HG03354 (cell line): Measurements from ENCODE around the gene PROB1.
"Not testable (repeated sequence)": the region's sequence is repeated elsewhere in the genome, so short reads cannot be mapped to it uniquely, and the experiment has no call there.

Source experiments
- ATAC-seq: cut with Tn5 transposase; IDR thresholded peaks from one replicate; pipeline ENCODE4 v1.9.1; 2021; ENCODE audit warnings: mild to moderate bottlenecking; ENCODE audit not compliant: unreplicated experiment, poor library complexity, severe bottlenecking

The PROB1 gene

GRCh38 chr5:139414581-139415130 lies 19.8 kb upstream of the PROB1 start:
- ATAC-seq: no peak

DNA sequence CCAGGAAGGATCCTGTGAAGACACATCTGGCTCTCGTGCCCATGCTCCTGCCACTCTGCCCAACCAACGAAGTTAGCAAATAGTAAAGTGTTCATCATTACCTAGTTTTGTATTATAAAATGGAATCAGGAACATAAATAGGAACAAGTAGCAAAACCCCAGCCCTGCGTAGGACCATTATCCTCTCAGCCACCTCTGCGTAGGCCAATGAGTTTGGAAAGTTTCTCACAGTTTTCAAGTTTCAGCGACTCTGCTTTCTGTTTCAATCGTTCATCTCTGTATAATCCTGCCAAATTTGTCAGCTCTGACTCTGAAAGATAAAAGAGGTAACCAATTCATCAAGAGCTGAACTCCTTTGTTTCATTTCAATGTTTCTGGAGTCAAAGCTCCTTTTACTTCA lies 19.1 kb upstream of the PROB1 start:
- ATAC-seq: no peak

DNA sequence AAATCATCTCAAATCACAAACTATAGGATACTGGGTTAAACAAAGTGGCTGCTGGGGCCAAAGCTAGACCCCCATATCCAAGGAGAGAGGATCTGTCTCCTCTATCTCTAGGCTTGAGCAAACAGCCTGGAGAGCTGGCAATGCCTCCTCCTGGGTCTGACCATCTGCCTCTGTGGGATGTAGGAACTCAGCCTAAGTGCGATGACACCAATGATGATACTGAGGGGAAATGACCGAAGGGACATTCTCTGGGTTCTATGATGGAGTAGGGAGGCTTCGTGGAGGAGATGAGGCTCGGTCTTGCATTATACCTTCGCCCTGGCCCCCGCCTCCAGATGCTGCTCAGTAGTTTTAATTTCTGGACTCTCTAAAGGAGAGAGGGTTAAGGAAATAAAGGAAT lies 18.2 kb upstream of the PROB1 start:
- no peak for ATAC-seq

- ATAC-seq: no peak
Observed at GRCh38 chr5:139410993-139411828, 16.3 kb upstream of the PROB1 start.

DNA sequence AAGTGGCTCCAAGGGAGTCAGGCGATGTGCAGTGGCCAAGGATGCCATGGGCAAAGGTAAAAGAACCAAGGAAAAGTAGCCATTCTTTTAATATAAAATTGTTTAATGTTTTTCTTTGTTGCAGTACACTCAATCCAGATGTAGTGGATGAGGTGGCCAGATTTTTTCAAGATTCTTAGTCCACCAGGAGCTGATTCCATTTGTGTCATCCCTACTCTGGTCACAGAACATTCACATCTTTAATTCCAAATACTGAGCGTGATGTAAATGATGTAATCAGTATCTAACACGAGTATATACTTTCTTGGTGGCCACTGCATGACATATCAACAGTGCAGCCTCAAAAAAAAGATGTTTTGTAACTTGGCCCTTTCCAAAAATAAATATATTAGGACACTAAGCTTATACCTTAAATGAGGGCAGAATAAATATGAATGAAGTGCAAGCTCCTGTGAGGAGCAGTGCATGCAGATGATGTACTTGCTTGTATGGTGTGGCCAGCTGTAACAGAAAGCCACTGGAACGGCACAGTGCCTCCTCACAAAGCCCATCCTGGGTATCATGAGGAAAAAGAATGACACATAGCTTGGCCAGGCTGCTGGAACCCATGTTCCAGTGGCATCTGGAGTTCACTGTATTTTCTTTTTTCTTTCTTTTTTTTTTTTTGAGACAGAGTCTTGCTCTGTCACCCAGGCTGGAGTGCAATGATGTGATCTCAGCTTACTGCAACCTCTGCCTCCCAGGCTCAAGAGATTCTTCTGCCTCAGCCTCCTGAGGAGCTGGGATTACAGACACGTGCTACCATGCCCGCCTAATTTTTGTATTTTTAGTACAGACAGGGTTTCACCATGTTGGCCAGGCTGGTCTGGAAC lies 15.5 kb upstream of the PROB1 start:
- ATAC-seq: no peak

DNA sequence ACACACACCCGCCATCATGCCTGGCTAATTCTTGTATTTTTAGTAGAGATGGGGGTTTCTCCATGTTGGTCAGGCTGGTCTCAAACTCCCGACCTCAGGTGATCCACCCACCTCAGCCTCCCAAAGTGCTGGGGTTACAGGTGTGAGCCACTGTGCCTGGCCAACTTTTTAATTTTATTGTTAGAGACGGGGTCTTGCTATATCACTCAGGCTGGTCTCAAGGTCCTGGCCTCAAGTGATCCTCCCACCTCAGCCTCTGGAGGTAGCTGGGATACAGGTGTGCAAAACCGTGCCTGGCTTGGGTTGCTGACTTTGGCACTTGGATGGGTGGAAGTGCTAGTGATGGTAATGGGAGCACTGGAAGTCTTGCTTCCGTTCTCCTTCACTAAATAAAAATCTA lies 14.2 kb upstream of the PROB1 start:
- ATAC-seq: not testable (repeated sequence)

DNA sequence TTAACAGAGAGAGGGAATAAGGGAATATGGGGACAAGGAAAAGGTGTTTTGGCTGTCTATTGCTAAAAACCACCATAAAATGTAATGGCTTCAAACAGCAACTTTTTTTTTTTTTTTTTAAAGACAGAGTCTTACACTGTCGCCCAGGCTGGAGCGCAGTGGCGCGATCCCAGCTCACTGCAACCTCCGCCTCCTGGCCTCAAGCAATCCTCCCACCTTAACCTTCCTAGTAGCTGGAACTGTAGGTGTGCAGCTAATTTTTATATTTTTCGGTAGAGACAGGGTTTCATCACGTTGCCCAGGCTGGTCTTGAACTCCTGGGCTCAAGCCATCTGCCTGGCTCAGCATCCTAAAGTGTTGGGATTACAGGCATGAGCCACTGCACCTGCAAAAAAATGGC lies 13.3 kb upstream of the PROB1 start:
- ATAC-seq: no peak

DNA sequence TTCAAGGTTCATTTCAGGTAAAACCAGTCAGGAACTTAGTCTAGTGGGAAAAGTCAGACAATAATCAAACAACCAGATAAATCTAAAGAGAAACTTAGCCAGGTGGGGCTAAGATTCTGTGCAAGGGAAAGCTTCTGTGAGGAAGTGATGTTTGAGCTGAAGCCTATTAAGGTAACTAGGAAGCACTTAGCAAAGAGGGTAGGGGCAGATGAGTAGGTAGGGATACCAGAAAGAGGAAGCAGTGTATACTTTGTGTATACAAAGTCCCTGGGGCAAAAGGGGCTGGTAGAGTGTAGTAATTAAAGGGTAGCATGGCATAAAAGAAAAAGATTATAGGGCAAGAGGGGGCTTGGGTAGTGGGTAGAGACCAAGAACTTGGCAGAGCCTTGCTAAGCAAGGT lies 12.6 kb upstream of the PROB1 start:
- no peak for ATAC-seq

DNA sequence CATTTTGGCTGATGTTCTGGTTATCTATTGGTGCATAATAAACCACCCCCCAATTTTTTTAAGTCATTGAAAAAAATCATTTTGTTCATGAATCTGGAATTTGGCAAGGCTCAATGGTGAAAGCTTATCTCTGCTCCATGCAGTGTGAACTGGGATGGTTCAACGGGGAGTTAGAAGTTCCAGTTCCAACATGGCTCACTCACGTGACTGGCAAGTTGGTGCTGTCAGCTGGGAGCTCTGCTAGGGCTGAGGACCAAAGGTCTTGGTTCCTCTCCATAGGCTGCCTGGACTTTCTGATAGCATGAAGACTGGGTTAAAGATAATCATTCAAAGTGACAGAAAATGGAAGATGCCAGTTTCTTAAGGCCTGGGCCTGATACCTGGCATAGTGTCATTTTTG lies 12.1 kb upstream of the PROB1 start:
- ATAC-seq: no peak

DNA sequence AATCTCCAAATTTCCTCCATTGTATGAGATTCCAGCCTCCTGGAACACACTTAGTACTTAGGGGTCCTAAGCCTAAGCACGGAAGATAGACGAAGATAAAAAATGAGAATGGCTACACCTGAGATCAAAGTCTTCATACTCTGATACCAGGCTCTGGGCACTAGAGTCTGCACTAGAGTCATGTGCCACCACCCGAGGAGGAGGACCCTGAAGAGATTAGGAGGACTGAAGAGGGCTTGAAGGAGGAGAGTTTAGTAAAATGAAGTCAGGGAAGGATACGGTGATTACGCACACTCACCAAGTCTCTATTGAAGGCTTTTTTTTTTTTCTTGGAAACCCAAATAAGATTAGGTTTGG lies 9.6 kb upstream of the PROB1 start:
- ATAC-seq: no peak

DNA sequence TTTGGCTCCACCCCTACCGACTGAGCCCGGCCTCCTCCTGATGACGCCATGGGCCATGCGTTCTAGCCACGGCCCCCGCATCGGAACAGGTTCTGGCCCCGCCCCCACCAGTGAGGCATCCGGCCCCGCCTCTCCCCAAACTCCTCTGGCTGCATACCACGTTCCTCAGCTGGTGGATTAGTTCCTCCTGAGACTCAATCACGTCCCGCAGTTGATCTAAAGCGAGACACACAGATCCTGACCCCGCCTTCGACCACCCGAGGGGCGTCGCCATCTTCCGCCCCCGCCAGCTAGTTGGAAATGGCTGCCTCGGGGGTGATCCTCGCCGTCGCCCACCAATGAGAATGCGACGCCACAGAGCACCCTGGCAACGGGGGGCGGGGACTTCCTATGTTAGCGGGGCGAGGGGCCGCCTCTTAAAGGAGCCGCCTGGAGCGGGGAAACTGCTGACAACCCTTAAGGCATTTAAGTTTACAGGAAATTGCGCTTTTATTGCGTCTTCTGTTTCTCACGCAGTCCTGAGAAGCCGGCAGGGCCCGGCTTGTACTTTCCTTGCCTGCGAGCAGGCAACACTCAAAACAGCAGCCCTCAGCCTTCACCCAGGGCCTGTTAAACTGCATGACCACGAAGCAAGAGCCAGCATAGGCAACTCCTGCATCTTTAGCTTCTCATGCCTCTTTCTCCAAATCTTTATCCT lies 9.0 kb upstream of the PROB1 start, which contains the start of gene SPATA24:
Gene SPATA24 (minus strand): TSS at position 303 of the 697 bp plus-strand sequence. CDS start 29 bp downstream, at position 274.
- peak; percentile 88 for ATAC-seq

GRCh38 chr5:139403418-139403786 lies 8.5 kb upstream of the PROB1 start:
- peak; percentile 0 for ATAC-seq

DNA sequence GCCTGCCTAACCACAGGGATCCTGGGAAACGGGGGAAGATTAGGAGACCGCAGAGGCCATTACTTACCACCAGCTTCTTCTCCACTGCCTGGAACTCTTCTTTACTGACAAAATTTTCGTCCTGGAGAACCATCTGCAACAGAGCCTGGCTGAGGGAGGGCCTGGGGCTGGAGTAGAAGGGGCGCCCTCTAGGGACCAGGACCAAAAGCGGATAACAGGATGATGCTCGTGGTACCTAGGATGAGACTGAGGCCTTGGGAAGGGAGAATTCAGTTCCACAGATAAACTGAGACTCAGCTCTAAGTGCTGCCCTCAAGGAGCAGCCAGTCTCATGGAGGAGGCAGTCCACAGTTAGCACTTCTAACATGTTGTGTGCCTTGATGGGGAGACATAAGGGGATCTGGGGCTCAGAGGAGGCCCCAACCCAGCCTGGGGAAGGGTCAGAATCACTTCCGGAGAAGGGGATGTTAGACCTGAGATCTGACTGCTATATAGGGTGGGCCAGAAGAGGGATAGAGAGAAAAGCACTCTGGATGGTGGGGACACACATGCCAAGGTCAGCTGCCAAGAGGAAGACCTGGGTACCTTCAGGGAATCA lies 7.8 kb upstream of the PROB1 start:
- no peak for ATAC-seq

DNA sequence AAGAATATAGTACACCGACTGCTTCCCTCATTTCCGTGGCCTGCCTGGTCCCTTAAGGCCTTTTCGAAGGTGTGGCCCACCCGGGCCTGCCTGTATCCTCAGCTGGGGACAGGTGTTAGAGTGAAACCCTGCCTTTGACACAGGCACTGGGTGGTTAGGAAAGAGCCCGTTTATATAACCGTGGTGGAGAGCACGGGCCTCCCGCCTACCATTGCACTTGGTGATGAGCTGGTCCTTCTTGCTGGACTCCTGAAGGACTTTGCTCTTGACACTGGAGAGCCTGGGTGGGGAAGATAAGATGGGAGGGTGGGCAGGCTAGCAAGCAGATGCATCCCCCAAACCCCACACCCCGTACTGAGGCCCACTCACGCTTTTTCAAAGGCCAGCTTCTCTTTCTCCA lies 6.6 kb upstream of the PROB1 start:
- no peak for ATAC-seq

DNA sequence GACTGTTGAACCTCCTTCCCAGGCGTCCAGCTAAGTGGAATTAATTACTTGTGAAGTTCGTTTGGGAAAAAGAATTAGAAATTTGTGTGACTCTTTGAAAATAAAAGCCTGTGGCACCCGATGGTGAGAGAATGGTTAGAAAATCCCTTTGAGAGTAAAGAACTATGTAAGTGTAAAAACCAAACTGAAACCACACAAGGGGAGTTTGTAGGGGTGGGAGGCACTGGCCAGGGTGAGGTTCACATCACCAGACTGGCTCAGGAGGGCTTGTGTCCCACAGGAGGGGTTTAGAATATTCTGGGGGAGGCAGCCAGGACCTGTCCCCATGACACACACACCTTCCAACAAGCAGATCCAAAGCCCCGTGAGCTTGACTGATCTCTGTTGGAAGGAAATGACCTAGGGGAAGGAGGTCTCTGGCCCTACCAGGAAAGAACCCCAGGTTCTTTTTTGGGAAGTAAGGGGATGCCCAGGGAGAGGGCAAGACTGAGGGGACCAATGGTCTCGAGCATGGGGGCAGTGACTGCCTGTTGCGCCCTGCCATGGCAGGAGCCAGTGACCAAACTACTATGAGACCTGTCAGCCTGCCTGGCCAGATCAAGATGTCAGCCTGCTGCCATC lies 4.7 kb upstream of the PROB1 start:
- ATAC-seq: no peak

- ATAC-seq: no peak
Observed at GRCh38 chr5:139397921-139398320, 3.0 kb upstream of the PROB1 start.

DNA sequence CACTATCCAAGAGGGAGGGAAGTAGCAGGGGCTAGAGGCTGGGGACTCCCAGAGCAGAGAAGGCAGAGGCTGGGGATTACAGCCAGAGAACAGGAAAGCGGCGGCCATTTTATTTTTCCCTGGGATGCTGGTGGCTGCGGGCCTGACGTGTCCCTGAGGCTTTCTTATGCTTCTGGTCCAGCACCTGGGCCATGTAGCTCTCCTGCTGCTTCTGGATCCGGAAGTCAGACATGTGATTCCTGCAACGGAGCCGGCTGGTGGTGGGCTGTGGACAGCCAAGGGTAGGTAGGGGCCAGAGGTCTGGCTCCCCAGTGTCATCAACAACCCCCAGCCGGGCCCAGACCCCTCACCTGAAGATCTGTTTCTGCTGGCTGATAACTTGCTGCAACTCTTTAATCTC lies 1.8 kb upstream of the PROB1 start:
- ATAC-seq: no peak

GRCh38 chr5:139395844-139396640 lies 1.1 kb upstream of the PROB1 start:
- no peak for ATAC-seq
